ENCODE data around the gene MAP3K21.

MAP3K21 gene

DNA sequence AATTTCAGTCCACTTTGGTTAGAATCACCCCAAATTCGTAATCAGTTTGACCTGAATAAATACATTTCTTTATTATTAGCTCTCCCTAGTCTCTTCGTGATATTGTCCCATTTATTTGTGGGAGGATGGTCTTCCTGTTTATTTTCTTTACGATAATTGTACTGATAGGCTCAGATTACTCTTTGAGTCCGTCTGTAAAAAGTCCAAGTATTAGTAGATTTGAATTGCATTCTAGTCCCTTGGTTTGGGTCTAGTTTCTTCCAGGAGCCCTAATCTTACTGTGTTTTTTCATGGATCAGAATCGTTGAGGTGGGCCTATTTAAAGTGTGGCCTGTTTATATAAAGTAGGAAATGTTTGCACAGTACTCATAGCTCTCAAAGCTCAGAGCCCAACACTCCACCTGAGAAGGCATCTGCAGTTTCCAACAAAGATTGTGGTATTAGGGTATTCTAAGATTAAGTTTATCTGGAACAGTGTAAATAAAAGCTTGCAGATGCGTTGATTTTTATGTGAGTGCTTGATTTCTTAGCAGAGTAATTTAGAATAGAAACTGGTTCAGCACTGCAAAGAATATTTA is 33.1 kb downstream of the MAP3K21 start:
- DNase-seq: no peak

GRCh38 chr1:233361876-233362275 is 34.4 kb downstream of the MAP3K21 start:
- no peak for DNase-seq

GRCh38 chr1:233362743-233363142 is 35.2 kb downstream of the MAP3K21 start:
- no peak for DNase-seq

DNA sequence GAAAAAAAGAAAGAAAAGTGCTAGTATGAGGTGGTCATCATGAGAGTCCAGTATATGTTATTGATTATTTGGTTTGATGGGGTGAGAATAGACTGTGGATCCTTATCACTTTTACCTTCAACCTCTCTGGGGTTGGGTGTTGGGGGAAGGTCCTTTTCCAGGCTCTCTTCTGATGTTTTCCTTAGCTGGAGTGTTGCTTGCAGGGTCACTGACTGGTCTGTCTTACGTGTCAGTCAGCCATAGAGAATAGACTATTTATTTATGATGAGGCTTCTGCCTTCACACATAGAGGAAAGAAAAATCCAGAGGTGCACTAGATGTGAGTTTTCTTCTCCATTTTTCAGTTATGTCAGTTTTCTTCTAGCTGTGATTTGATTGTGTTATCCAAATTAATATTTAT is 36.5 kb downstream of the MAP3K21 start:
- no peak for DNase-seq

DNA sequence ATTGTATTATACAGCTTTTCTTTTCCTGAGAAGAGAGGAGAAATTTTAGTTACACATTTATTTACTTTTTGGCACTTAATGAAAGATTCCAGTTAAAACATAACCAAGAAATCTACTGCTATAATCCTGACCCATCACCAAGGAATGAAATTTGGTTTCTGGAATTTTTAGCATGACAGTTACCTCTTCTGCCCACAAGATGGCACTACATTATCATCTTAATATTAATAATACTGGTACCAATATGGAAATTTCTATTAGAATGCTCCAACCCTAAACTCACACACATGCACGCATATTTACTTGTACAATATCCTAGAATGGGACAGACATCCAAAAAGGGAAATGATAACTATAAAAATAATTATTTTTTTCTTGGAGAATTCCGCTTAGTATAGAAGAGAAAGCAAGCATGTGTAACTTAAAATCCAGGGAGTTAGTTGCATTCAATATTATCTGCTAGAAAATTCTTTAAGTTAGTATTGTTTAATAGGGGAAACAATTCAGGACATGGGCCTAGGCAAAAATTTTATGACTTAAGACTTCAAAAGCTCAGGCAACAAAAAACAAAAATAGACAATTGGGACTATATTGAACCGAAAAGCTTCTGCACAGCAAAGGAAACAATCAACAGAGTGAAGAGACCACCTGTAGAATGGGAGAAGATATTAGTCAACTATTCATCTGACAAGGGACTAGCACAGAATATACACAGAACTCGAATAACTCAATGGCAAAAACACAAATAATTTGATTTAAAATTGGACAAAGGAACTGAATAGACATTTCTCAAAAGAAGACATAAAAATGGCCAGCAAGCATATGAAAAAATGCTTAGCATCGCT is 37.4 kb downstream of the MAP3K21 start:
- DNase-seq: no peak

DNA sequence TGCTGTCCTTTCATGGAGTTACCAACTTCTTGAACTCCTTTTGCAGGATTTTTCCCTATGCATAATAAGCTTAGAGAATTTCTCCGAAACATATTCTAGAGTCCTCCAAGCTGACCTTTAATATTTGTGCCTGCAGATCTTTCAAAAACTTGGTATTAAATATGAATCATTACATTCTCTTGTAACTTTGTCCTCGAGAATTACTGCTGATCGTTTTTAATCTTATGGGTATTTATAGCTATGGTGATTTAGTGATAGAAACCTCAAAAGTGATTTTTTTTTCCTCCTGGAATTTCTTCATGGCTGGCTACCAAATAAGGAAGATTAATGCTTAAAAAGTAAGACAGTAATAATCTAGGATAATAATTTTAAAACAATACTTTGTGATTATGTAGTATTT is 39.1 kb downstream of the MAP3K21 start:
- no peak for DNase-seq

DNA sequence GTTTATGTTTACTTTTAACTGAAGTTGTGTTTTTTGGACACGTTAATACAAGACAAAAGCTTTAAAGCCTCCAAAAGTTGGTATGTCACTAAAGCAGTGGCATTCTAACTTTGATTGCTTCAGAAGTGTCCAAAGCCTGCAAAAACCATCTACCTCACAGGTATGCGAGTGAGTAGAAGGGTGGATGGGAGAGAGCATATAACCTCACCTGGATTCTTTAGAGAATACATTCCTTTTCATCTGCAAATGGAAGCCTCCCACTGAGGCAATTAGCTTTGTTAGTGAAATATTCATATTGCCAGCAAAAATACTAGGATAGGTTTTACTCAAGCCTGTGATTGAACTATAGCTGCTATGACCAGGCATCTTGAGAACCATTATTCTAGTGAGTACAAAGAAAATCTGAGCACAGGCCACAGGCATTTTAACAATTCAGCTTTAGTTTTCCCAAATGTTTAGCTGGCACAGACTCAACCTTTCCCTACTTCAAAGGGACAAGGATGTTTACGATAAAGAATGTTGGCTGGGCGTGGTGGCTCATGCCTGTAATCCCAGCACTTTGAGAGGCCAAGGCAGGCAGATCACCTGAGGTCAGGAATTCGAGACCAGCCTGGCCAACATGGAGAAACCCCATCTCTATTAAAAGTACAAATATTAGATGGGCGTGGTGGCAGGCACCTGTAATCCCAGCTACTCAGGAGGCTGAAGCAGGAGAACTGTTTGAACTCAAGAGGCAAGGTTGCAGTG is 39.7 kb downstream of the MAP3K21 start:
- DNase-seq: no peak

DNA sequence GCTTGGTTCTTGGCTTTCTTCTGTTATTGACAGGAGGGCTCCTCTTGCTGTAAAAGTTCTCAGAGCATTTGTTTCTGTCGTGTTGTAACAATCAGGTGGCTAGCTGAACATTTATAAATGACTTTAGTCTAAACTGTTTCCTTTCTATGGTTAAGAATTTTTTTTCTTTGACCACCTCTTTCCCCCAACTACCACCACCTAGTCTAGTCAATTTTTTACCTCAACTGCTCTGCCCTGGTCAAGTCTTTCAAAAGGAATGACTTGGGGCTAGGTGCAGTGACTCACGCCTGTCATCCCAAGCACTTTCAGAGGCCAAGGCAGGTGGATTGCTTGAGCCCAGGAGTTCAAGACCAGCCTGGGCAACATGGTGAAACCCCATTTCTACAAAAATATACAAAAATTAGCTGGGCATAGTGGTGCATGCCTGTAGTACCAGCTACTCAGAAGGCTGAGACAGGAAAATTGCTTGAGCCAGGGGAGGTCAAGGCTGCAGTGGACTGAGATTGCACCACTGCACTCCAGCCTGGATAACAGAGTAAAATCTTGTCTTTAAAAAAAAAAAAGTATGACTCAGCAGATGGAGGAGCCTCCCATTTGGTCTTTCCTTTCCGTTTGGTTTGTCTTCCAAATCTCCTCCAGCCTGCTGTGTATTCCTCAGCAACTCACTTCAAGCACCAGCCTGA is 40.7 kb downstream of the MAP3K21 start:
- DNase-seq: no peak

GRCh38 chr1:233368789-233369130 is 41.2 kb downstream of the MAP3K21 start:
- no peak for DNase-seq

- no peak for DNase-seq
Observed at GRCh38 chr1:233372218-233373120, 44.9 kb downstream of the MAP3K21 start.

- DNase-seq: no peak
Observed at GRCh38 chr1:233373226-233373625, 45.7 kb downstream of the MAP3K21 start.

DNA sequence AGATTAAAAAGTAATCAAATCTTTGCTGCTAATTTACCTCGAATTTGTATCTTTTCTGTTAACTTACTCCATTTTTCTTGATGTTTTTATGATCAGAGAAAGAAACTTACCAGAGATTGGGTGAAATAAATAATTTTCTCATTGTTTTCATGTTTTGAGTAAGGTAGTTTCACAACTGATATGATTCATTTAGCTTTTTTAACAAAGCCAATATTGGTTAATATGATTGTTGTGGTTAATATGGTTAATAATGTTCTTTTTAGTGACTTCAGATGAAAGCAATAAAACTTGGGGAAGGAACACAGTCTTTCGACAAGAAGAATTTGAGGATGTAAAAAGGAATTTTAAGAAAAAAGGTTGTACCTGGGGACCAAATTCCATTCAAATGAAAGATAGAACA is 48.1 kb downstream of the MAP3K21 start:
- DNase-seq: no peak

DNA sequence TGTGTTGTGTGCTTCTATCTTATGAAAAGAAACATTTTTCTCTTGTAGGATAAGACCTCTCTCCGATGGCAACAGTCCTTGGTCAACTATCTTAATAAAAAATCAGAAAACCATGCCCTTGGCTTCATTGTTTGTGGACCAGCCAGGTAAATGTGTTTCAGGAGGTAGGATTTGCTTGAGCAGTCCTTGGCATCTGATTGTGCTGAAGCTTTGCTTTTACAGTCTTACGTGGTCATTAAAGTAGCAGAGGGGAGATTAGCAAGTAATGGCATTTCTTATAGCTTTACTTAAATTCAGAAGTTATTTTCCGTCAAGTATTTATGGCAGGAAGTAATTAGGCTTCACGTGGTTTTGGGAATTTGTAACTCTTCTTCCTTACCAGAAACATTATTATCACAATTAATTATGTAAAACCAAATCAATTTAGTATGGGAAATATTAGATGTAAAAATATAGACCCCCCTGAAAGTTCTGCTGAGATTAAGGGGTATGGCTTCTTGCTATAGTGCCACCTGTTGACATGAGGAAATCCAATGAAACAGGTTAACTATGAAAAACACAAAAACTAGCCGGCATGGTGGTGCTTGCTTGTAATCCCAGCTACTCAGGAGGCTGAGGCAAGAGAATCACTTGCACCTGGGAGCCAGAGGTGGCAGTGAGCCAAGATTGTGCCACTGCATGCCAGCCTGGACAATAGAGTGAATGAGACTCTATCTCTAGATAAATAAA is 49.0 kb downstream of the MAP3K21 start:
- no peak for DNase-seq

DNA sequence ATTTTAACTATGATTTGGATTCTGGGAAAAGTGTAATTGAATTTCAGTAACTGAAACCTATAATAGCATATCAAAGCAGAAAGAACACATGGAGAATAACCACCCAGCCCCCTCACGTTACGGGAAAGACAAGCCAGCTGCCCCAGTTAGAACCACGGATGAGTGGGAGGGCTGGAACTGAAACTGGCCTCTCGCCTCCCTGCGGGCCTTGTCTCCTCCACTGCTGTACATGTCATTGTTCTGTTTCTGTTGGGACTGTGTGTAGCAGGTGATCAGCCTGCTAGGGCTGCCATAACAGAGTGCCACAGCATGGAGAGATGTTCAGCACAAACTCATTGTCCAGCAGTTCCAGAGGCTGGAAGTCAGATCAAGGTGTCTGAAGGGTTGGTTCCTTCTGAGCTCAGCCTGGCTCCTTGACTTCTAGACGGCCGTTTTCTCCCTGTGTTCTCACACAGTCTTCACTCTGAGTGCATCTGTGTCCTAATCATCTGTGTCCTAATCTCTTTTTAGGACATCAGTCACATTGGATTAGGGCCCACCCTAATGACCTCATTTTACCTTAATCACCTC is 52.4 kb downstream of the MAP3K21 start:
- DNase-seq: no peak

DNA sequence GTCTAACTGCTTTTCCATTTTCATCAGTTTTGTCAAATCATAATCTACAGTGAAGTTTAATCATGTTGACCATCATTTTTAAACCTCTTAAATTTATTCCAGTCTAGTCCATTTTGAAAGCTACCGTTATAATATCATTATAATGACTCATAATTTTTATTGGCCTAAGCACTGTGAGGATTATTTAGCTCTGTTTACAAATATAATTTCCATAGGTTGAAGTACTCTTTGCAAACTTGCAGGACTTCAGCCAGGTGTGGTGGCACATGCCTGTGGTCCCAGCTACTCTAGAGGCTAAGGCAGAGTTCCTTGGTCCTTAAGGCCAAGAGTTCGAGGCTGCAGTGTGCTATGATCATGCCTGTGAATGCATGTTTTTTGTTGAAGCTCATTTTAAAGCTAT is 54.3 kb downstream of the MAP3K21 start:
- DNase-seq: no peak

GRCh38 chr1:233383984-233384383 is 56.5 kb downstream of the MAP3K21 start:
- no peak for DNase-seq

DNA sequence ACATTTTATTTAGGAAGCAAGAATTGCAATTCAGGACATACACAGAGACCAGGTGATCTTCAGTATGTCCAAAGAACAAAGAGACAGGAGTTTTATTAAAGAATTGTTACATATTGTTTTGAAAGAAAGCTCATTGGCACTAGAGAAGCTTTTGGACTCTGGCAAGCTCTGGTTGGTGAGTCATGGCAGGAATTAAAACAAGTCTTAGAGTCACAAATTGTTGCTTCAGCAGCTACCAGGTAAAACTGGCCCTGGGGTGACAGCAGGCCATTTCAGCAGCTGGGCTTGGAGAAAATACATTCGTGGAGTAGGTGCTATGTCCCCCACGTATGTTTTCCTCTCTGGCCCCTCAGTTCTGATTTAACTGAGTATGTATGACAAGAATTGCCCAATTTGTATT is 58.8 kb downstream of the MAP3K21 start:
- DNase-seq: no peak

DNA sequence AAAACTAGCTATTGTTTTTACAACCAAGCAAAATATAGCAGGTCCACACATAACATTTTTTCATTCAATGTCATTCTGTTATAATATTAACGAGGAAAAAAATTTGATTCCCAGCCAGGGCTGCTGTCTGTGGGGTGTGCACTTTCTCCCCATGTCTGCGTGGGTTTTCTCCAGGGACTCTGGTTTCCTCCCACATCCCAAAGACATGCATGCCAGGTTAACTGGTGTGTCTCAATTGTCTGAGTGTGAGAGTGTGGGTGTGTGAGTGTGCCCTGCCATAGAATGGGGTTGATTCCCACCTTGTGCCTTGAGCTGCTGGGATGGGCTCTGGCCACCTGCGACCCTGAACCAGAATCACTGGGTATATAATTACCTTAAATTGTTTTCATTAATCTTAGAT is 60.1 kb downstream of the MAP3K21 start:
- DNase-seq: no peak

- no peak for DNase-seq
Observed at GRCh38 chr1:233389169-233389568, 61.6 kb downstream of the MAP3K21 start.

GRCh38 chr1:233389893-233390292 is 62.4 kb downstream of the MAP3K21 start:
- DNase-seq: no peak
